CD4-positive, alpha-beta memory T cell (primary cell): ENCODE measurements around the gene TUBGCP5. TPM values are rescaled to one million over a fixed set of nuclear protein-coding genes. Genes with fewer than 3 reads are reported as not detected.
A peak's percentile ranks its signal among the peaks of the same experiment; 100 is the strongest.

Source experiments
- CTCF ChIA-PET: fragments of 350-600 bp; sonication (Branson Sonifier 250); formaldehyde crosslinking; loops from one replicate; lab custom pipeline; 2021; ENCODE audit warnings: inconsistent platforms; ENCODE audit not compliant: partially characterized antibody; lab: Charles Lee
- POLR2A ChIA-PET: fragments of 350-600 bp; sonication (Branson Sonifier 250); formaldehyde crosslinking; loops from one replicate; lab custom pipeline; 2021; ENCODE audit not compliant: partially characterized antibody; lab: Charles Lee
- DNase-seq, 5 donors: peaks; one replicate each; pipeline versions ENCODE4 v3.0.0 to v3.0.0-alpha.2; 2020 to 2022; ENCODE audit warnings: mixed read lengths in 1 of 5
- H3K27ac ChIP-seq: one replicate; pipeline ENCODE4 v1.7.0; 2013; ENCODE audit warnings: low read depth, low read length
- H3K27me3 ChIP-seq: 2 replicates; pipeline ENCODE4 v1.7.0; 2013; ENCODE audit warnings: mild to moderate bottlenecking, low read length, moderate library complexity; ENCODE audit not compliant: insufficient read depth
- H3K36me3 ChIP-seq: 2 replicates; pipeline ENCODE4 v1.7.0; 2013; ENCODE audit warnings: mild to moderate bottlenecking, low read length, moderate library complexity; ENCODE audit not compliant: insufficient read depth
- H3K4me1 ChIP-seq: 2 replicates; pipeline ENCODE4 v1.7.0; 2013; ENCODE audit warnings: mild to moderate bottlenecking, low read length, moderate library complexity; ENCODE audit not compliant: insufficient read depth
- H3K4me3 ChIP-seq, 2 donors: one replicate each; pipeline ENCODE4 v1.7.0; 2013; ENCODE audit warnings: low read length in 2 of 2, mild to moderate bottlenecking in 1 of 2
- H3K9me3 ChIP-seq, 2 donors: one replicate each; pipeline ENCODE4 v1.7.0; 2013; ENCODE audit warnings: low read length in 2 of 2, control low read depth in 1 of 2; ENCODE audit not compliant: control insufficient read depth in 1 of 2
- H3K27ac Mint-ChIP-seq, 7 donors: one replicate each; pipeline ENCODE4 v1.8.0; 2020 to 2021; ENCODE audit warnings: mixed read lengths in 7 of 7, mild to moderate bottlenecking in 6 of 7, inconsistent platforms in 3 of 7, moderate library complexity in 3 of 7
- H3K27me3 Mint-ChIP-seq, 2 donors: one replicate each; pipeline ENCODE4 v1.8.0; 2020 to 2021; ENCODE audit warnings: mixed read lengths in 2 of 2
- H3K36me3 Mint-ChIP-seq, 2 donors: one replicate each; pipeline ENCODE4 v1.8.0; 2020 to 2021; ENCODE audit warnings: mixed read lengths in 2 of 2, inconsistent platforms in 1 of 2, mild to moderate bottlenecking in 1 of 2
- H3K4me1 Mint-ChIP-seq, 4 donors: one replicate each; pipeline ENCODE4 v1.8.0; 2020 to 2021; ENCODE audit warnings: mixed read lengths in 4 of 4, mild to moderate bottlenecking in 1 of 4
- H3K4me3 Mint-ChIP-seq, 8 donors: one replicate each; pipeline ENCODE4 v1.8.0; 2020 to 2021; ENCODE audit warnings: mixed read lengths in 8 of 8, mild to moderate bottlenecking in 7 of 8, moderate library complexity in 6 of 8, inconsistent platforms in 3 of 8
- H3K9me3 Mint-ChIP-seq, 8 donors: one replicate each; pipeline ENCODE4 v1.8.0; 2020 to 2021; ENCODE audit warnings: mixed read lengths in 8 of 8, mild to moderate bottlenecking in 5 of 8, inconsistent platforms in 3 of 8, moderate library complexity in 1 of 8
- intact Hi-C: fragments of 100-400 bp; cut with micrococcal nuclease; formaldehyde crosslinking; loops from one replicate; pipeline ENCODE4 v1.15.1; 2023
- polyA plus RNA-seq, 2 donors: library from polyadenylated mRNA; unstranded; fragments of 300-500 nt; fragmentation: Illumina TruSeq; gene quantifications; one replicate each; pipeline ENCODE4 v1.2.3, GENCODE V29; 2021
- total RNA-seq, 2 experiments: library from RNA; stranded (reverse); gene quantifications; one replicate each; pipeline ENCODE4 v1.2.3, GENCODE V29; 2021

TUBGCP5 gene
- total and polyA plus RNA-seq, 4 experiments from 2014 or later, result 5.5 to 28.3 (median 17.9) TPM

- no peaks in the 10 kb centered on the region for H3K4me1 ChIP-seq
- H3K36me3 Mint-ChIP-seq, result peaks cover 0 to 5% of the 10 kb centered on the region in 2 donors
- no peak for DNase-seq
- intact Hi-C loops, result no loop called here
- POLR2A ChIA-PET, result no interaction called here
- CTCF ChIA-PET, result no interaction called here
- H3K4me3 Mint-ChIP-seq, result no peak overlapping the region
- no peaks in the 10 kb centered on the region for H3K36me3 ChIP-seq
- no peaks in the 10 kb centered on the region for H3K27me3 ChIP-seq
- H3K27me3 Mint-ChIP-seq, result no peaks in the 10 kb centered on the region
- H3K9me3 ChIP-seq, result no peaks in the 10 kb centered on the region
- no peak overlapping the region for H3K4me3 ChIP-seq
- no peak overlapping the region for H3K27ac ChIP-seq
- peak overlapping the region in 1 of 7 donors; percentile 6 for H3K27ac Mint-ChIP-seq
- peaks cover 0 to 10% (median 7%) of the 10 kb centered on the region in 4 donors for H3K4me1 Mint-ChIP-seq
- peaks cover 0 to 2% (median 0%) of the 10 kb centered on the region in 8 donors for H3K9me3 Mint-ChIP-seq
These were observed 79.9 kb downstream of the TUBGCP5 start for GRCh38 chr15:22959321-22960101.

GRCh38 chr15:22958487-22959280, 80.7 kb downstream of the TUBGCP5 start:
- no peaks in the 10 kb centered on the region for H3K4me1 ChIP-seq
- ChIA-PET POLR2A (no interaction called here), CTCF (no interaction called here)
- Mint-ChIP-seq H3K27ac (peak overlapping the region in 1 of 7 donors; percentile 35), H3K36me3 (peaks cover 0 to 5% of the 10 kb centered on the region in 2 donors), H3K9me3 (peaks cover 0 to 2% (median 0%) of the 10 kb centered on the region in 8 donors), H3K4me3 (no peak overlapping the region), H3K4me1 (peaks cover 0 to 10% (median 7%) of the 10 kb centered on the region in 4 donors), H3K27me3 (no peaks in the 10 kb centered on the region)
- no peaks in the 10 kb centered on the region for H3K27me3 ChIP-seq
- no peaks in the 10 kb centered on the region for H3K36me3 ChIP-seq
- no peaks in the 10 kb centered on the region for H3K9me3 ChIP-seq
- intact Hi-C loops, result no loop called here
- DNase-seq, result no peak
- no peak overlapping the region for H3K27ac ChIP-seq
- no peak overlapping the region for H3K4me3 ChIP-seq

- no peaks in the 10 kb centered on the region for H3K27me3 ChIP-seq
- Mint-ChIP-seq H3K4me3 (no peak overlapping the region), H3K4me1 (peaks cover 0 to 10% (median 7%) of the 10 kb centered on the region in 4 donors), H3K27me3 (no peaks in the 10 kb centered on the region), H3K36me3 (no peaks in the 10 kb centered on the region), H3K9me3 (peaks cover 0 to 2% (median 0%) of the 10 kb centered on the region in 8 donors), H3K27ac (no peak overlapping the region)
- H3K27ac ChIP-seq, result no peak overlapping the region
- intact Hi-C loops, result no loop called here
- DNase-seq, result no peak
- ChIA-PET POLR2A (no interaction called here), CTCF (no interaction called here)
- H3K4me3 ChIP-seq, result no peak overlapping the region
- no peaks in the 10 kb centered on the region for H3K9me3 ChIP-seq
- H3K36me3 ChIP-seq, result no peaks in the 10 kb centered on the region
- H3K4me1 ChIP-seq, result no peaks in the 10 kb centered on the region
These were observed 82.5 kb downstream of the TUBGCP5 start for GRCh38 chr15:22956978-22957260.

DNA sequence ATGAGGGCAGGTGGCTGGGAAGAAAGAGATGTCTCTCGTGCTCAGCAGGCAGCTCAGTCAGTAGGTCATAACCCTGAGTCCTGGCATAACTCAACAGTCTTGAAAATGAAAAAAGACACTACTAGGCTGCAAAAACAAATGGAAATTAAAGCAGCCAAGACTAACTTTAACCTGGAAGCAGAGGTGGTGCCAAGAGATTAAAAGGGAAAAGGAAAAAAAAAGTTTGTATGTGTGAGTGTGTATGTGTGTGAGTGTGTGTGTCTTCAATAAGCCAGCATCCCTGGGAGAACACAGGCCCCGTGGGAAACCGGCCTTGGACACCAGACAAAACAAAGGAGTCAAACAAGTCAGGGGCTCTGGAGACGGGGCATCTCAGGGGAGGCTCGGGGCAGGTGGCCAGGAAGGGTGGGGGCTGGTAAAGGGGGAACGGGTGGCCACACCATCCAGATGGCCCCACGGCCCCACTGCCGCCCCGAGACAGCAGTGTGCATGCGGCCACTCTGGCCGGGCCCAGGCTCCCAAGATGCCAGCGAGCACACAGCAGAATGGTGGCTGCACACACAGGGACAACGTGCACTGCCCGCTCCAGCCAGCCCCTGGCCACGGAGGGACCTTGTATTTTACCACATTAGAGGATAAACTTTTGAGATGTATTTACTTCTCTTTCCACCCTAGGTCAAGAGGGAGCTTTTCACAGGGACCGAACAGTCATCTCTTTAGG, 83.0 kb downstream of the TUBGCP5 start:
- H3K36me3 Mint-ChIP-seq, result no peaks in the 10 kb centered on the region
- no peak overlapping the region for H3K27ac Mint-ChIP-seq
- H3K27me3 ChIP-seq, result no peaks in the 10 kb centered on the region
- CTCF ChIA-PET, result no interaction called here
- no peaks in the 10 kb centered on the region for H3K4me1 ChIP-seq
- H3K4me3 Mint-ChIP-seq, result no peak overlapping the region
- DNase-seq, result no peak
- intact Hi-C loops, result no loop called here
- peaks cover 0 to 8% (median 6%) of the 10 kb centered on the region in 4 donors for H3K4me1 Mint-ChIP-seq
- peaks cover 0 to 2% (median 0%) of the 10 kb centered on the region in 8 donors for H3K9me3 Mint-ChIP-seq
- H3K4me3 ChIP-seq, result no peak overlapping the region
- no peaks in the 10 kb centered on the region for H3K27me3 Mint-ChIP-seq
- no peak overlapping the region for H3K27ac ChIP-seq
- H3K9me3 ChIP-seq, result no peaks in the 10 kb centered on the region
- H3K36me3 ChIP-seq, result no peaks in the 10 kb centered on the region
- POLR2A ChIA-PET, result no interaction called here

GRCh38 chr15:22955544-22956119, 83.7 kb downstream of the TUBGCP5 start:
- Histone ChIP-seq H3K4me3 (no peak overlapping the region), H3K27ac (no peak overlapping the region), H3K36me3 (no peaks in the 10 kb centered on the region), H3K27me3 (no peaks in the 10 kb centered on the region), H3K4me1 (no peaks in the 10 kb centered on the region), H3K9me3 (no peaks in the 10 kb centered on the region)
- Mint-ChIP-seq H3K4me3 (no peak overlapping the region), H3K36me3 (no peaks in the 10 kb centered on the region), H3K4me1 (peaks cover 0 to 9% (median 6%) of the 10 kb centered on the region in 4 donors), H3K27ac (no peak overlapping the region), H3K9me3 (peaks cover 0 to 2% (median 0%) of the 10 kb centered on the region in 8 donors), H3K27me3 (no peaks in the 10 kb centered on the region)
- intact Hi-C loops, result no loop called here
- DNase-seq, result no peak
- POLR2A ChIA-PET, result no interaction called here
- CTCF ChIA-PET, result no interaction called here

DNA sequence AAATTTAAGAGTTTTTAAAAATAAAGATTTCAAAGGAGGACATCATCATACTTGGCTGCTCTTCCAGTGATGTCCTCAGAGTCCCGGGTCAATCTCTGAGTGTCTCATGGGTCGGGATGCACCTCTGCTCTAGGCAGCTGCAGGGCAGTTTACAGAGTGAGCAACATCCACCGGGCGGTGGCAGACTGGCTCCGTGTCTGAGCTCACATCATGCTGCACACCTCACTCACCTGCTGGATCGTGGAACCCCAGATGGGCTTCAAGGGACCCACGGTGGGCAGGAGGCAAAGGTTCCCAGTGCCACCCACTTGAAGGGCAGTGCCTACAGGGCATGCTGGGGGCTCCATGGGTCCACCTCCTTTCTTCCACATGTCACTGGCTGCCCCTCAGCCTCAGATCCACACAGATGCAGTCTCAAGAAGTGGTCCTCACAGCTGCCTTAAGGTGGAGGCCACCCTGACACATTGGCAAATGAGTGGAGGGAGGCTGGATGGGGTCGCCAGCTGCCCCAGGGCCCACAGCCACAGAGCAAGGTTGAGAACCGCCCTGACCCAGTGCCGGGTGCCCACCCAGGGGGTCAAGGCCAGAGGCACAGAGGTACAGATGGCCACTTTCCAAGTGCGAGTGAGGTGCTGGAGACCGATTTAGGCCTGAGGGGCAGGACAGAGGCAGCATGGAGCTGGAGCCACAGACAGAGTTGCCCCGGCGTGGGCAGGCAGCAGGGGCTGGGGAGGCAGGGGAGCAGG, 84.4 kb downstream of the TUBGCP5 start:
- Mint-ChIP-seq H3K4me3 (no peak overlapping the region), H3K27ac (no peak overlapping the region), H3K36me3 (no peaks in the 10 kb centered on the region), H3K9me3 (peaks cover 0 to 2% (median 0%) of the 10 kb centered on the region in 8 donors), H3K27me3 (no peaks in the 10 kb centered on the region), H3K4me1 (peaks cover 4 to 14% (median 9%) of the 10 kb centered on the region in 4 donors)
- POLR2A ChIA-PET, result no interaction called here
- intact Hi-C loops, result no loop called here
- DNase-seq, result no peak
- H3K4me3 ChIP-seq, result no peak overlapping the region
- no peaks in the 10 kb centered on the region for H3K36me3 ChIP-seq
- no peaks in the 10 kb centered on the region for H3K27me3 ChIP-seq
- H3K9me3 ChIP-seq, result no peaks in the 10 kb centered on the region
- CTCF ChIA-PET, result no interaction called here
- H3K27ac ChIP-seq, result no peak overlapping the region
- H3K4me1 ChIP-seq, result no peaks in the 10 kb centered on the region
